HUDEP-2 (cell line): ENCODE data around the gene JMJD6.
"Not testable (repeated sequence)": the region's sequence is repeated elsewhere in the genome, so short reads cannot be mapped to it uniquely, and the experiment has no call there.

Experiments
- DNase-seq, 76 experiments: peaks; one replicate each; lab custom pipeline; 2025; ENCODE audit not compliant: unreplicated experiment in 76 of 76; lab: John Stamatoyannopoulos, UW

The JMJD6 gene

DNA sequence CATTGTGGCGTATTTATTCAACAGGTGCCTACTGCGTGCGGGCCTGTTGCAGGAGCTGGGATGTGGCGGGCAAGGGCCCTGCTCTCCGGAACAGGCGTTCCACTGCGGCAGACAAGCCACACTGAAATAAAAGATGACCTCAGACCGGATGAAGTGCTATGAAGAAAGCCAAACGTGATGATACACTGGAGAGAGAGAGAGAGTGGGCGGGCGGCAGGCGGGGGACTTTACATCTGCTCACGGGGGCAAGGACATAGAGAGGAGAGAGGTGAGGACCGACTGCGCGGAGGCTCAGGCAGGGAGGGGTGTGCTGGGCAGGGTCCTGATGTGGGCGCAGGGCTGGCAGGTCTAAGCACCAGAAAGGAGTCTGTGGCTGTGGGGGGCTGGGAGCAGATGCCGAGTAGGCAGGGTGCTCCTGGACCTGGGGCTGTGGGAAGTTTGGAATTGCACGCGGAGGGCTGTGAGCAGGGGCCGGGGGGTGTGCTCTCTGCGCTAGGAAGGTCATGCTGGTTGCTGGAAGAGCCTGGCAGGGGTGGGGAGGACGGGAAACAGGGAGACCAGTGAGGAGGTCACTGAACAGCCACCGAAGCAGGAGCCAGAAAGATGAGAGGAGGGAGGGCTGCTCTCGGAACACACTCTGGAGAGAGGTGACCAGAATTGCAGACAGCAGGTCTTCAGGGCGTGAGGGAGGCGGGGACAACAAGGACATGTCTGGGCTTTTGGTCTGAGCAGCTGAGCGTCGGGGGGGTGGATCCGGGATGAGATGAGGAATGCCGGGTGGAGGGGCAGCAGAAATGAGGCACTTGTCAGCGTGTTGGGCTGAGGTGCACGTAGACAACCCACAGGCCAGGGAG, 25.6 kb downstream of the JMJD6 start:
- DNase-seq = no peak

DNA sequence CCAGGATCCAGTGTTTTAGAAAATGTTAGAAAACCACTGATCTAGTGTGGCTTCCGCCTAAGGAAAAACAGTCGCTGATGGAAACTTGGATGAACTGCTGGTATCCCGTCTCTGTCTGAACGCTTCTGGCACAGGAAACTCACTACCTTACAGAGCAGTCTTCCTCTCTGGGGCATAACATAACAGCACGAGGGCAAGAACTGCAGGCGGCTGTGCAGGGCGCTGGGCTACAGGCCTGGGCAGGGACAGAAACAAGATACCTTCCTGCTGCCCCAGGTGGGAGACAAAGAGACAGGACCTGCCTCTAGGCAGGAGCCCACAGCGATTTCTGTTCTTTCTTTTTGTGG, 26.2 kb downstream of the JMJD6 start:
- DNase-seq = no peak

- DNase-seq = not testable (repeated sequence)
Measured at GRCh38 chr17:76698466-76698977, 27.9 kb downstream of the JMJD6 start.

GRCh38 chr17:76697702-76698465, 28.5 kb downstream of the JMJD6 start:
- DNase-seq = no peak

- no peak for DNase-seq
Measured at GRCh38 chr17:76696763-76697701, 29.4 kb downstream of the JMJD6 start.

DNA sequence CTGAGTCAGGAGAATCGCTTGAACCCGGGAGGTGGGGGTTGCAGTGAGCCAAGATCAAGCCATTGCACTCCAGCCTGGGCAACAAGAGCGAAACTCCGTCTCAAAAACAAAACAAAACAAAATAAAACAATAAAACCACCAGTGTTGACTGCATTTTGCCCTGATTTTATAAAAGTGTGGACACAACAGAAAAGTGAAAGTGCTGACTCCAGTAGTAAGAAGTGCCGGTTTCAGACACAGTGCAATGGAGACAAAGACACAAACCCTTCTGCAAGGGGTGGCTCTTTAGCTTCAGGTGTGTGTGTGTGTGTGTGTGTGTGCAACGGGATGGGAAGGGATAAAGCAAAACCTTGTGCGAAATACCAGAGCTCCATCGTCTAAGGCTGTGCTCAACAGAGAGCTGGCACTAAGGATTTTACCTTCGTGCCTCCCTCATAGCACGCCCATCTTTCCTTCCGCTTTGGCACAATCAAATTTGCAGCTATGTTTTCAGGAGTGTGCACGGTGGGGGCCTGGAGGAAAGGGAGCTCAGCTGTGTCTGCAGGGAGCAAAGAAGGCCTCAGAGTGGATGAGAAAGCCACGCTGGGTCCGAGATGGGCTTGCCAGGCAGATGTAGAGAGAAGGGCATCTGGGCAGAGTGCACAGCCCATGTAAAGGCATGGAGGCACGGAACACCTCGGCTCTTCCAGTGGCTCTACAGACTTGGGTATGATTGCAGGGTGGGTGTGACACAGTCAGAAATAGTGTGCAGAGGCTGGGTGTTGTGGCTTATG, 31.2 kb downstream of the JMJD6 start:
- DNase-seq = no peak

DNA sequence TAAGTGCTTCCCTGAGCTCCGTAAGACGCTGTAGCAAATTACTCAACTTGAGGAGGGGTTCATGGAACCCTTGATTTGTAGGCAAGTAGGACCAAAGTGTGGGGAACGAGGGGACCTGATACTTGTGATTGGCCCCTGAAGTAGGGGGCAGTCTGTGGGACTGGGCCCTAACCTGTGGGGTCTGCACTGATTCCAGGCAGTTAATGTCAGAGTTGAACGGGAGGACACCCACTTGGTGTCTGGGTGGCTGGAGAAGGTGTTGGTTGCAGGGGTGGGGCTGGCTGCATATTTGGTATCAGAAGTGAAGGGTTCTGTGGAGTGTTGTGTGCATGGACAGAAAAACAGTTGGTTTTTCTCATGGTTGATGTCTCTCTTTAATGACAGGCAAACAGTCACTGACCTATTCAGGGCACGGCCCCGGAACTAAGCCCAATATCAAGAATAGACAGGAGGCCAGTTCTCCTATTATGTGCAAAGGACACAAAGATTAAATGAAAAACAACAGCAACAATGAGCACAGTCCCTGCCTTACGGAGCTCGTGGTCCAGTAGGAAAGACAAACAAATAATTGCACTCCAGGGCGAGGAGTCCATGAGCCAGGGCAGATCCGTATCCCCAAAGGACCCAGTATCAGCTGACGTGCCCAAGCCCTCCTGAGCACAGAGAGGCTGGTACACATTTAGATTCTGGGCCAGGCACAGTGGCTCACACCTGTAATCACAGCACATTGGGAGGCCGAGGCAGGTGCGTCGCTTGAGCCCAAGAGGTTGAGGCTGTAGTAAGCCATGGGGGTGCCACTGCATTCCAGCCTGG, 34.8 kb downstream of the JMJD6 start:
- DNase-seq = no peak

DNA sequence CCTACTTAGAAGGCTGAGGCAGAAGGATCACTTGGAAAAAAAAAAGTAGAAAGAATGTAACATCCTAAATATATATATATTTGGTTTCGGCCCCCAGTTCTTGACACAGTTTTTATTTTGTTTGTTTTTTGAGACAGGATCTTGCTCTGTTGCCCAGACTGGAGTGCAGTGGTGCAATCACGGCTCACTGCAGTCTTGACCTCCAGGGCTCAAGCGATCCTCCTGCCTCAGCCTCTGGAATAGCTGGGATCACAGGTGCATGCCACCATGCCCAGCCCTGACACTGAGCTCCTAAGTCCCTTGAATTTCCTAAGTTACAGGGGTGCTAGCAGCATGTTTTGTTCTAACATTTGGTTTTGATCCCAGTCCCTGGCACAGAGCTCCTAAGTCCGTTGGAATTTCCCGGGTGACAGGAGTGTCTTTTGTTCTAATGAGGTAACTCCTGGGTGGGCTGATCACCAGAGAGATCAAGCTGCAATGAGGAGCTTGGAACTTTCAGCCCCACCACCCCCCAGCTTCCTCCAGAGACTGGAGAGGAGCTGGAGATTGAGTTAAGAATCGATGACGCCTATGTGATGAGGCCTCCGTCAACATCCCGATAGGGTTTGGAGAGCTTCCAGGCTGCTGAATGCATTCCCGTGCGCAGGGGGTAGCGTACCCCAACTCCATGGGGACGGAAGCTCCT, 35.7 kb downstream of the JMJD6 start:
- DNase-seq = no peak

- no peak for DNase-seq
Measured at GRCh38 chr17:76689859-76690258, 36.5 kb downstream of the JMJD6 start.

GRCh38 chr17:76688165-76688622, 38.2 kb downstream of the JMJD6 start:
- no peak for DNase-seq

- no peak for DNase-seq
Measured at GRCh38 chr17:76687298-76688164, 38.9 kb downstream of the JMJD6 start.

GRCh38 chr17:76686538-76687297, 39.7 kb downstream of the JMJD6 start:
- no peak for DNase-seq

DNA sequence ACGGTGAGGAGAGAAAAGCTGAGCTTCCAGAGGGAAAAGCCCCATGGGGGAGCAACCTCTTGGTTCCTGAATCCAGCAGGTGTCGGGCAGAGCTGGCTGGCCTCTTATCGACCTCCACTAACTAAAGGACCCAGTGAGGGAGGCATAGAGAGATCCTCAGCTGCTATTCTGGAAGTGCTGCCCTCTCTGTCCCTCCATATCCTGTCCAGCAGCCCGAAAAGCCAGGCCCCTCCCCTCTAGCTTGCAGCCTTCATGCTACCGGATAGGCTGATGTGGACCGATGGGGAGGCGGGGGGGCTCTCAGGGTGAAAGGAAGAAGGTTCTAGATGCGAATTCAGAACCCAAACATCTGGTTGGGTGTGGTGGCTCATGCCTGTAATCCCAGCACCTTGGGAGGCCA, 40.6 kb downstream of the JMJD6 start:
- no peak for DNase-seq

GRCh38 chr17:76685366-76685765, 41.0 kb downstream of the JMJD6 start:
- no peak for DNase-seq

DNA sequence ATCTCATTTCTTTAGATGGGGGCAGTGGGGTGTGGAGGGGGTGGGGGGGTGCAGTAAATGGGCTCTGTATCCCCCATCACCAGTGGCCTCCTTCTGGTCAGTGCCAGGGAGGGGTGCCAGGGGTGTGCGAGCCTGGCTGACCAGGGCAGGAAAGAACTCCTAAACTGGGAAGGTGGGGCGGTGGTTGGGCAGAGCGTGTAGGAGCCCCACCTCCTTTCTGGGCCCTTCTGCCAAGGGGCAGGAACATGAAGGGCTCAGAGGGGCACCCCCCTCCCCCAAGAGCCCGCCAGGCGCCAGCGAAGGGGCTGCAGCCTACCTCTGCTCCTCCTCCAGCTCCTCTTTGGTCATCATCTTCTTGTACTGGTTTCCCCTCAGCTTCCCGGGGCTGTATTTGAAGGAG, 41.6 kb downstream of the JMJD6 start:
- no peak for DNase-seq

DNA sequence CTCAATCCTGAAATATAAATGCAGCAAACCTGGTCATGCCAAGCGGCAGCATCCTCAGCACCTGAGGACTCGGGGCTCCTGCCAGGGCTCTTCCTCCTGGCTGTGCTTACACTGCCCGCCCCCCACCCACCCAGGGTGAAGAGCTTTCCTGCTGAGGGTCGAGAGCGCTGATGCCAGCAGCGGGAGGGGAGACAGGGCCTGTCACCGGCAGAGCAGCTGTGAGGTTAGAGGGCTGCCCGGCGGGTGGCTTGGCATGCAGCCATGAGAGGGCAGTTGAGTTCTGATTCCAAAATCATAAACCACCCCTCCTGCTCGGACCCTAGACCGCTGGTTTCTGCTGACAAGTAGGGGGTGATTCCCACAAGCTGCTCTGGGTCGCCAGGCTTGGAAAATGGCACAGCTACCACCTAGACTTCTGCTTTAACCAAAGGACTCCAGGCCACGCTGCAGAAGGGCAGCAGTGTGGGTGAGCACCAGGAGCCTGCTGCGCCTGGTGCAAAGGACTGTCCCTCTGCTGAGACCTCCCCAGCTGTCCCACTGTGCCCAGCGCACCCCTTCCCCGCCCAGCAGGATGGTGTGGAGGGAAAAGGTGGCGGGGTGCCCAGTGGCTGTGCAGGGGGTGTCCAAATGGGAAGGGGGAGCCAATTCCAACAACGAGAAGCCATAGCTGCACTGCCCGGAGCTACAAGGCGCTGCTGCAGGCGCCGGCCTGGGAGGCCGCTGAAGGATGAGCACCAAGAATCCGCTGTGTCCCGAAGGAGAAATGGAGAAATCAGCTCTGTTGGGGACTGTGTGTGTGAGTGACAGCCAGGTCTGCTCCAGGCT, 42.3 kb downstream of the JMJD6 start:
- no peak for DNase-seq
